Measurements from ENCODE around the gene MAMDC2.
"Not testable (repeated sequence)": the region's sequence is repeated elsewhere in the genome, so short reads cannot be mapped to it uniquely, and the experiment has no call there.

The MAMDC2 gene

DNA sequence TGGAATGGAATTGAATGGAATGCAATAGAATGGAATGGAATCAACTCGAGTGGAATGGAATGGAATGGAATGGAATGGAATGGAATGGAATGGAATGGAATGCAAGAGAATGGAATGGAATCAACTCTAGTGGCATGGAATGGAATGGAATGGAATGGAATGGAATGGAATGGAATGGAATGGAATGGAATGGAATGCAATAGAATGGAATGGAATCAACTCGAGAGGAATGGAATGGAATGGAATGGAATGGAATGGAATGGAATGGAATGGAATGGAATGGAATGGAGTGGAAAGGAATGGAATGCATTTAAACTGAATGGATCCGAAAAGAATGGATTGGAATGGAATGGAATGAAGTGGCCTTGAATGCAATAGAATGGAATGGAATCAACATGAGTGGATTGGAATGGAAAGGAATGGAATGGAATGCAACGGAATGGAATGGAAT is 5.5 kb upstream of the MAMDC2 start:
- ATAC-seq: not testable (repeated sequence)

DNA sequence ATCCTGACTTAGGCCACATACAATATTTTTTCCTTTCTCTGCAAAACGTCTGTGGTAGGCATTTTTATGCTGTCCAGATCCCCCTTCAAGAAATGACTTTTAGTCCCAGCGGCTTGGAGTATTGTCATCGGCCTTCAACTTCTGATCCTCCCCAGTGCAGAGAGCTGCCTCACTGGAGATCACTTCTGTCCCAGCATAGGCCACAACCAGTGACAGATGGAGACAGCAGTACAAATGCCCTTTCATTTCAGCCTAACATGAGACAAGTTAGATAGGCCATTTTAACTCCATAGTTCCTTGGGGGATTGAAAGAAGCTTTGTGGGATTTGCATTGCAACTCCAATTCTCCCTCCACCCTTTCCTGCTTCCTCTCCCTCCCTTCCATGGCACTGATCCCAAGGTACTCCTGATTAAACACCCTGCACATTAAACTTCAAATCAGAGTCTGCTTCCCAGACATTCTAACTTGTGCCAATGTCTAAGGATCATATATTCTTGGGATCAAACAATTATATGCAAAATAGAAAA is 3.2 kb upstream of the MAMDC2 start:
- no peak for ATAC-seq

DNA sequence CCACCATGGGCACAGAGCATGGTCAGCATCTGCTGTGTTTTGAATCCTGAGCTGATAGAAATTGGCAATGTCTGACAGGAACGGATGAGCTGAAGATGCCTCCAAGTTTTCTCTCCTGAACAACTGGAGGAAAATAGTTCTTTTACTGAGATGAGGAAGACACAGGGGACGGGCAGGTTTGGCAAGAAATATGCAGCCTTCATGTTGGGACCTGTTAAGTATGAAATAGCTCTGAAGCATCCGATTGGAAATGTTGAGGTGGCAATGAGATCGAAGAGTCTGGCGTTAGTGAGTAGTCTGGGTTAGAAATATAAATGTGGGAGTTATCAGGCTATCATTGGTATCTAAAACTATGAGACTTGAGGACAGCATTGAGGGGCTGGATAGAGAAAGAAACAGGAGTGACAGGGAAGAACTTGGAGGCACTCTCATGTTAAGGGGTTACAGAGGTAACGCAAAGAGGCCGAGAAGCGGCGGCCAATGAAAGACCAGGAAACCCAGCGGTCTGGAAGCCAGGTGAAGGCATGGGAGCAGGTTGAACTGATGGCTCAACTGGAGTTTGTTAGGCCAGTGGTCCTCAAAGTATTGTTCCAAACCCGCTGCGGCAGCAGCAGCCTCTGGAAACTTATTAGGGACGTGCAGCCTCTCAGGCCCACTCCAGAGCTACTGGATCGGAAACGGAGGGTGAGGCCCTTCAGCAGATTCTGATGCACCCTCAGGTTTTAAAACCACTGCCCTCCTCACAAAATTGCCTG is 1.0 kb upstream of the MAMDC2 start:
- ATAC-seq: no peak

DNA sequence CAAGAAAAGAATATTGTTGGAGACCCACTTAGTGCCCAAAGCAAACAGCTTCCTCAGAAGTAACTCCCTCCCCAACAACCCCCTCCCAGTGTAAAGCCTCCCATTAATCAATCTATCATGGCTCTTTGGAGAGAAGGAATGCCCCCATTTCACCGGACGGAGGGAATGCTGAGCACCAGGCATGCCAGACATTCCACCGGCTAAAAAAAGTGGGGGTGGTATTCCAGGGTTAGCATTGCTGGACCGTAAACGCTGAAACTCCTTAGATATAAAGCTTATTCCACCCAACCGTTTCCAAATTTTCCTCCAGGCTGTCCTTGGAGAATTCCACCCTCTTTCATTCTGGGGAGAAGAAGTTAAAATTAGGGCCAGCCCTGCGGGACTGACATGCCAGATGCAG is 363 bp upstream of the MAMDC2 start:
- no peak for ATAC-seq

DNA sequence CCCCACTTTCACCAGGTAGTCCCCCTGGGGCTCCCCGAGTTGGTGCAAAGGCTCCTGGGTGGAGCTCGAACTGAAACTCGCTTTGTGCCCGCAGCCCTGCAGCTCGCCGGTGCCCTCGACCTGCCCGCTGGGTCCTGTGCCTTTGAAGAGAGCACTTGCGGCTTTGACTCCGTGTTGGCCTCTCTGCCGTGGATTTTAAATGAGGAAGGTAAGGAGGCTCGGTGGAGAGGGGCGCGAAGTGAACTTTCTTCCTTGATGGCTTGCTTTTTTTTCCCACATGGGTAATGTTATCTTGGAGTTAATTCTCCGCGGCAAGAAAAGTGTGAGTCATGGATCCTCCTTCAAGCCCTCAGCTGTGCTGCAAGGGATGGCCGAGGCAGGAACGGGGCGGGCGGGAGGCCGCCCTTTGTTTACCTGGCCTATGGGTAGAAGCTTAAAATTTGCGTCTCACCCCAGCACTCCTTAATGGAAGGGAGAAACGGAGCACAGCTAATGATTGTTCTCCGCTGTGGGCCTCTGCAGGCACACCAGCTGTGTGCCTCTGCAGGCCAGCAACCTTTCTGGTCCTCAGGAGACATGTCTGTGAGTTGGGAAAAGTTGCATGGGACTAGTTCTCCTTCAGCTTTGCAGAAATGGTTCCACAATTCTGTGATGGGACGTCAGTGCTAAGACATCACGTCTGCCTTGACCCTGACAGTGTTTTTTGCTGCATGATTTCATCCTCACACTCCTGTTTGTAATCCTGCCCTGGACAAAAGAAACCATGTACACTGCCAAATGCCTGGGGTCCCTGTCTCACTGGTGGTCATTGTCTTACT is 1.1 kb downstream of the MAMDC2 start:
- ATAC-seq: no peak

DNA sequence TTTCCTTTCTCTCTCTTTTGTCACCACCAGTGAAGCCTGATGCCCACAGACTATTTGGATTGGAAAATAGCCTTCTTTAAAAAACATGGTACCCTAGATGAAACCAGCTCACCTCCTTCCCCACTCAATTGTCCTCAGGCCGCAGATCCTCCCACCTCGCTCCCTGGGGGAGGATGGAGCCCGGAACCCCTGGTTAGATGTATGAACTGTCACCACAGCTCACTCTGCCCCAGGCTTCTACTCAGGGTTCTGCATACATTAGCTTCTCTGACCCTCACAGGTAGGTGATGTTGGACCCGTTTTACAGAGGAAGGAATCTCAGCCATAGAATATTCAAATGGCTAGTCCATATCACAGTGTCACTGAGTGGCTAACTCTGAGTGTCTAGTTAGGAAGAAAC is 1.8 kb downstream of the MAMDC2 start:
- no peak for ATAC-seq

DNA sequence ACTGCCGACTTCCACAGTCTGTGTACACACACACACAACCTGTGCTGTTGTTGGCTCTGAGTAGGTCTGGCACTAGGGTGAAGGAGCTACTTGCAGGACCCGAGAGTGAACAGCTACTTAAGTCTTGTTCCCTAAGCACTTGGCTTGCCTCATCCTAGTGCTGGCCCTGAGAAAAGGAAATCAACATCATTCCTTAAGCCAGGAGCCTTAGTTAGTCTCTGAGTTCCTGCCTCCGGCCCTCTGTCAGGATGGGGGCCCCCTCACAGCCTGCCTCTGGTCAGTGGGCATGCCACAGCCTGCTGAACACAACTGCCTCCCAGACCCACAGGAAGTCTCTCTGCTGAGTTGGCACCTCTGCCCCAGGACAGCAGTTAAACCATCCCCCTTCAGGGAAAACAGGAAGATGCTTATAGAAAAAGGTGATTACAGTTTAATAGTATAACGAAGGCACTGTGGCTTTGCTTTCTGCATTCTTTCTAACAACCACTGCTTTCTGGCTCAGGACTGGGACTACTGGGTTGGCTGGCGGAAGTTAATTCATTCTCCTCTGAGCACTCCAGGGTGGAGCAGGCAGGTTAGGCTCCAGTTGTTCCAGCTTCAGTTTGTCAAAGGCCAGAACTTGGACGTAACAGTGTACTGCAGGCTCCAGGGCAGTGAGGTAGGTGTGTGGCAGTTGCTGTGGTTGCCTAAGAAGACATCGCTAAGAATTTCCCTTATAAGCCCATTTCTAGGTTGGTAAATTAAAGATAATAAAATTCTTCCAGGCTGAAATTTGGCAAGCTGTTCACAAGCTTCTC is 2.8 kb downstream of the MAMDC2 start:
- ATAC-seq: no peak

DNA sequence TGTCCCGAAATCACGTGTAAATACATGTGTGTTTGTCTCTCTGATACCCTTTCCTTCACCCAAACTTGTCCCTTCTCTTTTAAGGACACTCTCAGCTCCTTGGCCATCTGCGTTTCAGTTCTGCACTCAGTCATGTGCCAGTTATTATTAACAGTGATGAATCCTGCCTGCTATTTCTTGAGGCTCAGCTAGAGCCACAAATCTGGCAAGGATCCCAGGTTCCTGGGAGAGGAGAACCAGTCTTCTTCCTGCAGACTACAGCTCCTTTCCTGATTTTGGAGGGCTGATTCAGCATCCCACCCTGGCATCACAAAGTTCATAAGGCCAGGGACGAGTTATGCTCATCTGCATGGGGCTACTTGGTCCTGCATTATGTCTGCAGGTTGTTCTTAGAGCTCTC is 5.6 kb downstream of the MAMDC2 start:
- no peak for ATAC-seq

DNA sequence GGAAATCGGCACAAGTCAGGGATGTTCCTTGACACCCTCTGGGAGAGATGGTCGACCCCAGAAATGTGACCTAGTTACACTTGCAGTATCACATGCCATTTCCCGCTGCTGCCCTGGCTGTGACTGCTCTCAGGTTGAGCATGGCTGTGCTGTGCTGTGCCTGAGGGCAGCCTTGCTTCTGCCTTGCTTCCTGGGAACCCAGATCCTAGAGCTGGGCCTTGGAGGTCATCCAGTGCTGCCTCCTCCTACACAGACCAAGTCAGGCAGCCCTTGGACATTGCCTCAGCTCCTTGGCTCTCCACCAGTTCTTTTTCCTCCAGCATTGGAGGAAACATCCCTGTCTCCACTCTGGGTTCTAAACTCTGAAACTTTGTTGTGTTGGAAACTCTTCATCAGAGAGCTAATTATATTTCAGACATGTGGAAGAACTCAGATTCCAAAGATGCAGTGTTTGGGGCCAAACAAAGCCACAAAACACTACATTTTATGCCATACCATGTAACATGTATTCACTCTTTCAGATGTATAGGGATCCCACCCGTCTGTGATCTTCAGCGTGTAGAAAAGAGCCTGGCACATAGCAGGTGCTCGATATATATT is 6.1 kb downstream of the MAMDC2 start:
- no peak for ATAC-seq

DNA sequence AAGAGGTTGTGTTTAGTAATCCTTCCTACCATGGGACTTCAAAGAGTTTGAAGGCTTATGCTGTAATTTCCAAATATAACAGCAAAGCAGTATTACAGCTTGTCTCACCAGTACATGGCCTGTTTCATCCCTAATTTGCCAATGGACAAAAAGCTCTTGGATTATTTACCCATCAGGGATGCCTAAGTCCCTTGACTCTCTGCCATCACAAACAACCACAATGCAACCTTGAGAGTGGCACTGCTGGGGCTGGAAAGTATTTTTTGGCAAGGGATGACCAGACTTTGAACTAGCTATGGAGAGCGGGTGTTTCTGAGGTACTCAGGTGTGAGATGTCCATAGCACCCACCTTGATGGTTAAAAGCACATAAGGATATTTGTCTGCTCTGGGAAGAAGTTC is 9.1 kb downstream of the MAMDC2 start:
- no peak for ATAC-seq

DNA sequence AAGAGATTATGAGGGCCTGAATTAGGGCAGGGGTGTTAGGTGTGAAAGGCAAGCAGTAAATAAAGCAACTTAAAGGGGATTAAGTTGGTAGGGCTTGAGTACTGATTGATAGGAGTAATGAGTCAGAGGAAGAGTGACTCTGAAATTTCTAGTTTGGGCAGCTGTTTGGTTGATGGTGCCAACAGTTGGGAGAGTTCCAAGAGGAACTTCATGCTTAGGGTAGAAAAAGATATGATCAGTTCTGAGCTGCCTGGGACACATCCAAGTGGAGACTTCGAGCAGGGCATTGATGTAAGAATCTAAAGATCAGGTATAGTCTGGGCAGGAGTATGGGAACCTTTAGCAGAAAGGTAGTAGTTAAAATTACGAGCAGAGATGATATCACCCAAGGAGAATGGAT is 10.2 kb downstream of the MAMDC2 start:
- no peak for ATAC-seq

DNA sequence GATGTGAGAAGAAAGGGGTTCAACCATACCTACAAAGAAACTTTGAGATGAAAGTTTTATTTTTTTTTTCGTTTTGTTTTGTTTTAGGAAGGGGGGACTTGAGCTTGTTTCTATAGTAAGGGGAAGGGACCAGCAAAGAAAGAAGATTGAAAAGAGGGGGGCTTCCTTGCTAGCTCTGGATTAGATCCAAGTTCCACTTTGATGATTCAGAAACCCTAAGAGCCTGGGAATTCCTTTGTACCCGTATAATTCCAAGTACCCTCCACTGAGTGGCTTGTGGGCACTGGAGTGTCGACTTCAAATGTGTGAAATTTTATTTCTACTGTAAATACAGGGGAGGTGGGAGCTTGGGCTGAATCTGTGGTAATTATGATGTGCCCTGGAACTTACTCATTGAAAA is 10.9 kb downstream of the MAMDC2 start:
- ATAC-seq: no peak

DNA sequence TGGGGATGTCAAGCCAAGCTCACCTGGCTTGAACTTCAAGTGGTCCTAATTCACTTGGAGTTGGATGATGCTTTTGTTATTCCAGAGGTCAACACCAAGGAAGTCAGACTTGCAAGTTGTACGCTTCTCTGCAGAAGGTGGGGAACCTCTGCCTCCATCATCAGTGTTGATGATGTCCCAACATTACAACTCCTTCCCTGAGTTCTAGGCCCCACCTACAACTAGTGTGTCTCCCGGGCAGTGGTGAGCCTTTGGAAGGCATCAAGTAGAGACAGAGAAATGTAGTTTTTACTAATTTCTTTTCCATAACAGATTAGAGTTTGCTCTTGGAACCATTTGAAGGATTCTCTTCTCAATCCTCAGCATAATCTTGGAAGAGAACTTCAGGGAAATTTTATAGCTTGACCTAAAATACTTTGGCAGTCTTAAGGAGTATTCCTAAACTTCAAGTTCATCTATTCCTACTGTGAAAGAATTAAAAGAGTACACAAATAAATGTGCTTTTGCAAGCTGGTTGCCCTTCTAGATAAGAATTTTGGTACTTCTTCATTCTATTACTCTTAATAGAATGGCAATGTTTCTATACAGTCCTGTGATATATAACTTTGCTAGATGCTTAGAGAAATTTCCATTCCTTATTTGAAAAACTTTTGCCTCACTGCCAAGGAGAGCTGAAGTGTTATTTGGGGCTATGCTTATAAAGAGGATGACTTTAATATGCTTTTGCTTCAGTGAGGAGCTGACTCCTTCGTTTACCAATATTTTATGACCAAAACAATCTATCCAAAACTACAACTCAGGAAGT is 12.0 kb downstream of the MAMDC2 start:
- ATAC-seq: no peak

DNA sequence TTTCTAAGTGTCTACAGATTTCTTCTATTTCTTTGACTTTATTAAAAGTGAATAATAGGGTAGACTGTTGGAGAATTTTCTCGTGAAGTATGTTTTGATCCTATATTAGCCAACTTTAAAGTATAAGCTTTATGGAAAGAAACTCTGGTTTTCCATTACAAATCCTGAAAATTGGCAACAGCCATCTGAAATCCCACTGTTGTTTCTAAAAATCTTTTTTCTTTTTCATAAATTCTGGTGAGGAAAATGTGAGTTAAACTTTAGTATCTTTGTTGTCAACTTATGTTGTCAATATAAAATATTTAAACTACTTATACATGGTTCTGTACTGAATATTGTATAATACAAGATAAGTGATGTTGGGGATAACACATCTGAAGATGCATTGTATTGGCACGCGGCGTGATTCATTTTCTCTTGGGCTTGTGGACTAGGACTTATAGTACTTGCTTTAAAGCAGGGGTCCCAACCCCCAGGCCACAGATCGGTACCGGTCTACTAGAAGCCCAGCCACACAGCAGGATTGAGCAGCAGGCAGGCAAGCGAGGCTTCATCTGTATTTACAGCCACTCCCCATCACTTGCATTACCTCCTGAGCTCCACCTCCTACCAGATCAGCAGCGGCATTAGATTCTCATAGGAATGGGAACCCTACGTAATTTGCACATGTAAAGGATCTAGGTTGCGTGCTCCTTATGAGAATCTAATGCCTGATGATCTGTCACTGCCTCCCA is 12.7 kb downstream of the MAMDC2 start:
- no peak for ATAC-seq

DNA sequence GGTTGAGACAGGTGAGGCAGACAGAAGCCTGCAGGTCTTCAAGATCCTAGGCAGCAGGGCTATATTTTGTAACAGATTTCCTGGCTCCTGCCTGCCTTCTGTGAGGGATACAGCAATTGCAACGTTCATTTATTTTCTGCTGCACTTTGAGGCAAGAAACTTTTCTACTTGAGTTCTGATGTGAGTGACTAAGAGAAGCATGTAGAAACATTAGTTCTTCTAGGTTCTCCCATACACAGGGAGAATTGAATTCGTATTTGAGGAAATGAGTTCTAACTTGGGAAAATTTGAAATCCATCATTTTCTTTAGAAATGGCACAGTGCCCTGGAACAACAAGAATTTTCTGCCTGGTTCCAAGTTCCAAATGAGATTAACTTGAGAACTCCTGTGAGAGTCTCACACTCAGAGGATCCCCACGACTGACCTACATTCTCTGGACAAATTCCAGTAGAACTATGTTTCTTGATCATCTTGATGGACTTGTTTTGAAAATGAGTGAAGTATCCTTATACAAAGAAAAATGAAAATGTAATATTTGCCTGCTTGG is 15.0 kb downstream of the MAMDC2 start:
- ATAC-seq: no peak

DNA sequence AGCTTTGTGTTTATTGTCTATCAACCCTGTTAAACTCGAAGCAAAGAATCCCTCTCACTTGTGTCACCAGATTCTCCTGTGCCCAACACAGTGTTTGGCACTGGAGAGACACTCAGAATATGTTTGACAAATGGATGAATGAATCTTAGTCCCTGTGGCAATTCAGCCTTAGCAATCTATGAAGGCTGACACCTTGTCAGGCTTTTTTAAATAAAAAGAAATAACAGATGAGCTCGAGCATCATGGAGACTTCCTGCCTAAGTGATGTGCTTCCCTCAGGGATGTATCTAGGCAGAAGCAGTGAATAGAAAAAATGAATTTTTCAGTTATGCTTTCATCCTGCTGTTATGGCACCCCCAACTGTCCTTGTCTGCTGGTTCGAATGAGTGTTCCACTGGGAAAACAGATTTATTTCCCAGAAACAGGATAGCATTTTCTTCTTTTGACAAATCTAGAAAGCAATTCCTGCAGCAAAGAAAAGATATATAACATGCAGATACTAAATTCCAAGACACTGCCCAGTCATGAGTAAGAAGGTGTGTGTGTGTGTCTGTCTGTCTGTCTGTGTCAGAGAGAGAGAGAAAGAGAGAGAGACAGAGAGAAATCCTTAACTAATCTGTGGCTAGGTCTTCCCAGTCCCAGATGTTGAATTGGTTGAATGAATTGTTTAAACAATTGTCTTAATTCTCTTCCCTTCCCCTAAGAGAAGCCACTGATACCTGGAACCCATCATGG is 16.7 kb downstream of the MAMDC2 start:
- ATAC-seq: no peak

DNA sequence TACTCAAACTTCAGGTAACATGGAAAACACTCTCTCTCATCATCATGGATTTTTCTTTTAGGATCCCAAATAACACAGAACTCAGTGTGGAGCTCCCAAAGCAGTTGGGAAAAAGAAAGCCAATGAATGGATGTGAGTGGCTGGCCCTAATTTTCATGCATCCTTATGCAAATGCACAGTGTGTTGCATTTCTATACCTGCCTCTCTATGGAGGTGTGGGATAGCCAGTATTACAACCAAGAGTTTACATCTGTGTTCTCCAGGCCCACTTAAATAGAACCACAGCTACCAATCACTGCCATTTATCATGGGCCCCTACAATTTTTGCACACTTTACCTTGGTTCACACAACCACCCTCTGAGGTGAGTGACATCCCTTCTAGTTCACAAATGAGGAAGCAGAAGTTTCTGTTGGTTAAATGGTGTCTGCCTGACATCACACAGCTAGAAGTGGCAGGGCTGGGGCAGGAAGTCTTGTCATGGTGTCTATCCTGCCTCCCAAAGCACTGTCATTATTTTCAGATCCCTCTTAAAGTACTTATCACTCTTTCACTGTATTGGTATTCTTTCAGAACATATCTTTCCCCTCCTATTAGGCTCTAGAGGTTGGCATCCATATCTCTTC is 17.3 kb downstream of the MAMDC2 start:
- no peak for ATAC-seq

DNA sequence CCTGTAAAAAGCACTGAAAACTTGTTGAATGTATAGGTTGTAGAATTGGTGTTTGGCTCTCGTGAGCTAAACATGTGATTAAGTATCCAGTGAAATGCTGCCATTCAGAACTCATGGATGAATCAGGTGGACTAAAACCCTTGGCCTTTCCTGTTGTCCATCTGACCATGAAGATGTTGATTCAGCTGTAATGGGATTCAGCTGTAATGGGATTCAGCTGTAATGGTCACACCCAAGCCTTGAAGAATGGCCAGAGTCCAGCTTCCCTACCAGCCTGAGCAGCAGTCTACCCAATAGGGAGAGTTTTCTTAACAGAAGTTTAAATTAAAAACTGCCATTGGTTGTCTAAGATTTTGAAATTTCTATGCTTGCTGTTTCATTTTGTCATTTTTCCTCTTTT is 18.1 kb downstream of the MAMDC2 start:
- no peak for ATAC-seq

DNA sequence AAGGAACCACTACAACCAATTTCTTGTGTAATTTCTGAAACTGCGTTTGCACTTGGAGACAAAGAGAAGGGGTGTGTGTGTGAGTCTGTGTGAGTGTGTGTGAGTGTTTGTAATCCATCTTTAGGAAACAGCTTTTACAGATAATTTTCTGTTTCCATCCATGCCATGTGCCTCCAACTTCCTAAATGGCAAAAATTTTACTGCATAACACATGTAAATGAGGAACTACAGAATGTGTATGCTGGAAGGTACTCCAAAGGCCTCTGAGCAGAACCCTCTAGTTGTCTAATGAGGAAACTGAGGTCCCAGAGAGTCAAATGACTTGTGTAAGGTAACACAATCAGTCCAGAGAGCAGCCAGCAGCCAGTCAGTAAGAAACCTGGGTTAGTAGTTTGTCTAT is 20.8 kb downstream of the MAMDC2 start:
- ATAC-seq: no peak

DNA sequence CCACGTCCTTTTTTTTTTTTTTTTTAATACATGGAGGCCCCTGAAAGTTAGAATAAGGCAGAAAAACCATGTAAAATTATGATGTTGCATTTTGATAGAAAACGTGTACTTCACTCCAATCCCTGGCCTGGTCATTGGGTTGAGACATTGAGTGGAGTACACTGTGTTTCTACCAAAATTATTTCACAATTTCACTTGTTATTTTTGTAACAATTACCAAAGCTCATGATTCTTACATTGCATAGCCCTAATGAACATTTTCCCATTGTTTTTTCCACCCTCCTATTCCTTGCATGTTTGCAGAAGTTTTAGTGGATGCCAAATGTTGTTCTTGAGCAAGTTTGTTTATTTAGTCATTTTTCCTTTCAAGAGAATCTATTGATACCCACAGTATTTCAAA is 21.9 kb downstream of the MAMDC2 start:
- no peak for ATAC-seq
